ENCODE measurements around the gene AADACL4.

DNA sequence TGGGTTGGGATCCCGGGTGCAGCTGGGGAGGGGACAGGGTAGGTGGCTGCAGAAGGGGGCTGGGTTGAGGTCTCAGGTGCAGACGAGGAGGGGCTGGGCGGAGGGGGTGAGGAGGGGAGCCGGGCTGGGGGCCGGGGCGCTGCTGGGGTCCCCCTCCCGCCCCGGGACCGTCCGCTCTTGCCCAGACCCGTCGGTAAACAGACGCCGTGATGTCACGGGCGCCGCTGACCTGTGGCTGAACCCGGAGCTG is 48.2 kb upstream of the AADACL4 start:
- TF ChIP-seq CTCF (IDR thresholded peaks at IDR 0.05) (no peak), POLR2A (IDR thresholded peaks at IDR 0.05) (no peak)

Measured in transverse colon (tissue), 3 donors.